Activated CD4-positive, alpha-beta T cell treated with anti-CD3 and anti-CD28 coated beads, Interleukin-2, amount 10 ng/mL, durations not matched to agents 24 days and 14 days (primary cell): ENCODE measurements around the gene UTP14A. TPM values are rescaled to one million over a fixed set of nuclear protein-coding genes. Genes with fewer than 3 reads are reported as not detected.
"Not testable (repeated sequence)": the region's sequence is repeated elsewhere in the genome, so short reads cannot be mapped to it uniquely, and the experiment has no call there.

Experiments
- DNase-seq: peaks from one replicate; pipeline ENCODE4 v3.0.0; 2022
- H3K27ac Mint-ChIP-seq: one replicate; pipeline ENCODE4 v1.8.0; 2022; ENCODE audit warnings: mild to moderate bottlenecking, mixed read lengths
- H3K27me3 Mint-ChIP-seq: one replicate; pipeline ENCODE4 v1.8.0; 2022; ENCODE audit warnings: mixed read lengths
- H3K36me3 Mint-ChIP-seq: one replicate; pipeline ENCODE4 v1.8.0; 2022; ENCODE audit warnings: low read depth, mild to moderate bottlenecking, mixed read lengths
- H3K4me1 Mint-ChIP-seq: one replicate; pipeline ENCODE4 v1.8.0; 2021; ENCODE audit warnings: mixed read lengths
- H3K4me3 Mint-ChIP-seq: one replicate; pipeline ENCODE4 v1.8.0; 2022; ENCODE audit warnings: mild to moderate bottlenecking, moderate library complexity, mixed read lengths
- H3K9me3 Mint-ChIP-seq: one replicate; pipeline ENCODE4 v1.8.0; 2021; ENCODE audit warnings: mixed read lengths
- intact Hi-C: fragments of 100-400 bp; cut with micrococcal nuclease; formaldehyde crosslinking; loops from one replicate; pipeline ENCODE4 v1.15.1; 2023
- total RNA-seq: library from RNA; stranded (reverse); gene quantifications from 2 replicates; pipeline ENCODE4 v1.2.3, GENCODE V29; 2022

UTP14A gene, protein sequence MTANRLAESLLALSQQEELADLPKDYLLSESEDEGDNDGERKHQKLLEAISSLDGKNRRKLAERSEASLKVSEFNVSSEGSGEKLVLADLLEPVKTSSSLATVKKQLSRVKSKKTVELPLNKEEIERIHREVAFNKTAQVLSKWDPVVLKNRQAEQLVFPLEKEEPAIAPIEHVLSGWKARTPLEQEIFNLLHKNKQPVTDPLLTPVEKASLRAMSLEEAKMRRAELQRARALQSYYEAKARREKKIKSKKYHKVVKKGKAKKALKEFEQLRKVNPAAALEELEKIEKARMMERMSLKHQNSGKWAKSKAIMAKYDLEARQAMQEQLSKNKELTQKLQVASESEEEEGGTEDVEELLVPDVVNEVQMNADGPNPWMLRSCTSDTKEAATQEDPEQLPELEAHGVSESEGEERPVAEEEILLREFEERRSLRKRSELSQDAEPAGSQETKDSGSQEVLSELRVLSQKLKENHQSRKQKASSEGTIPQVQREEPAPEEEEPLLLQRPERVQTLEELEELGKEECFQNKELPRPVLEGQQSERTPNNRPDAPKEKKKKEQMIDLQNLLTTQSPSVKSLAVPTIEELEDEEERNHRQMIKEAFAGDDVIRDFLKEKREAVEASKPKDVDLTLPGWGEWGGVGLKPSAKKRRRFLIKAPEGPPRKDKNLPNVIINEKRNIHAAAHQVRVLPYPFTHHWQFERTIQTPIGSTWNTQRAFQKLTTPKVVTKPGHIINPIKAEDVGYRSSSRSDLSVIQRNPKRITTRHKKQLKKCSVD
- 57.9 and 58.1 TPM in 2 replicates for total RNA-seq

DNA sequence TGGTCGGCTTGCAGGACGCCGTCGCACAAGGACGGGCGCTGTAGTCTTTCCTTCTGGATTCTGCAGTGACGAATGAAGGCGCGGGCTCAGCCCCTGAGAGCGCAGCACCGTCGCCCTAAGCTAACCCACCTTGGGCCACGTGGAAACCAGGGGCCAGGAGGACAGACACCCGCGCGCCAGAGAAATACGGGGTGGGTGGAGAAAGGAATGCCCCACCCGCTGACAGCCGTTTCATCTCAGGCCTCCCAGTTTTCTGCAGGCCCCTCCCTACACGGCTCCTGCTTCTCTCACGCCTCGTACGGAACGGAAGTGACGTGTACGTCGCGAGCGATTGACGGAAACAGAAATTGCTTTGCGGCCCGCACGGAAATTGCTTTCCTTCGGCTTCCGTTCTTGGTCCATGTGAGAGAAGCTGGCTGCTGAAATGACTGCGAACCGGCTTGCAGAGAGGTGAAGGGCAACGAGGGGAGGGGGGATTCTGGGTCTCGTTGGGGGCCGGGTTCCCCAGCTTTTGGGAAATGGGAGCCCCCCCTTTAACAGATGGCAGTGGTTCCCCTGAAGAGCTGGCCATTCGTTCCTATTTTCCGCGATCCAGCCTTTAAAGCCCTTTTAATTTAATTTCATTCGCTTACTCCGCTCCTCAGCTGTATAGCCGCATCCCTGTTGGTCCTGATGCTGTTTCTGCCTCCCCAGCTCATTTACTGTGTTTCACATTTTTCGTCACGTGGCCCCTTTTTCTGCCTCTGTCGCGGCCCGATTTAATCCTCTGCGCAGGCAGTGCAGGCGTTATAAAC is at the start of gene UTP14A:
TSS of gene UTP14A (plus strand) at position 378 of the 794 bp plus-strand sequence. CDS start at position 425, 47 bp downstream.
- DNase-seq, result peak; percentile 95
- intact Hi-C loops, result loop anchor here (2.0 to 10.0 kb wide), 4 partner anchors 63 to 299 kb away; partner anchors contain the start of gene ZDHHC9
- no peaks in the 10 kb centered on the region for H3K9me3 Mint-ChIP-seq
- peak within 1 kb of the TSS; percentile 95 for H3K27ac Mint-ChIP-seq
- H3K4me3 Mint-ChIP-seq, result peak within 1 kb of the TSS; percentile 90
- no peaks in the 10 kb centered on the region for H3K27me3 Mint-ChIP-seq
- H3K4me1 Mint-ChIP-seq, result peaks cover 11% of the 10 kb centered on the region
- peaks cover 20% of the 10 kb centered on the region for H3K36me3 Mint-ChIP-seq

DNA sequence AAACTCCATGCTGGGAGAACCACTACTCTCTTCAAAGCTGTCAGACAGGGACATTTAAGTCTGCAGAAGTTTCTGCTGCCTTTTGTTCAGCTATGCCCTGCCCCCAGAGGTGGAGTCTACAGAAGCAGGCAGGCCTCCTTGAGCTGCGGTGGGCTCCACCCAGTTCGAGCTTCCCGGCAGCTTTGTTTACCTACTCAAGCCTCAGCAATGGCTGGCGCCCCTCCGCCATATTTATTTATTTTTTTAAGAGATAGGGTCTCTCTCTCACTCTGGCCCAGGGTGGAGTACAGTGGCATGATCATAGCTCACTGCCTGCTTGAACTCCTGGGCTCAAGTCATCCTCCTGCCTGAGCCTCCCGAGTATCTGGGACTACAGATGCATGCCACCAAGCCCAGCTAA is 46.8 kb upstream of the UTP14A start:
- H3K9me3 Mint-ChIP-seq, DNase-seq, H3K36me3 Mint-ChIP-seq, H3K4me3 Mint-ChIP-seq, H3K27me3 Mint-ChIP-seq, H3K4me1 Mint-ChIP-seq, H3K27ac Mint-ChIP-seq, intact Hi-C loops: not testable (repeated sequence)

DNA sequence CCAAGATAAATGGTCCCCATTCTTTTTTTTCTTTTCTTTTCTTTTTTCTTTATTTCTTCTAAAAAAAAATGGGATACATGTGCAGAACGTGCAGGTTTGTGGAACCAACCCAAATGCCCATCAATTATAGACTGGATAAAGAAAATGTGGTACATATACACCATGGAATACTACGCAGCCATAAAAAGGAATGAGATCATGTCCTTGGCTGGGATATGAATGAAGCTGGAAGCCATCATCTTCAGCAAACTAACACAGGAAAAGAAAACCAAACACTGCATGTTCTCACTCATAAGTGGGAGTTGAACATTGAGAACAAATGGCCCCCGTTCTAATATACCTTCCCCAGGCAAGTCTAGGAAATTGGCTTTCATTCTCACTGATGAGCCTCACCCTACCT is 39.6 kb upstream of the UTP14A start:
- intact Hi-C loops, H3K4me3 Mint-ChIP-seq, H3K27ac Mint-ChIP-seq, H3K36me3 Mint-ChIP-seq, H3K9me3 Mint-ChIP-seq, H3K4me1 Mint-ChIP-seq, DNase-seq: not testable (repeated sequence)
- peaks cover 11% of the 10 kb centered on the region for H3K27me3 Mint-ChIP-seq

DNA sequence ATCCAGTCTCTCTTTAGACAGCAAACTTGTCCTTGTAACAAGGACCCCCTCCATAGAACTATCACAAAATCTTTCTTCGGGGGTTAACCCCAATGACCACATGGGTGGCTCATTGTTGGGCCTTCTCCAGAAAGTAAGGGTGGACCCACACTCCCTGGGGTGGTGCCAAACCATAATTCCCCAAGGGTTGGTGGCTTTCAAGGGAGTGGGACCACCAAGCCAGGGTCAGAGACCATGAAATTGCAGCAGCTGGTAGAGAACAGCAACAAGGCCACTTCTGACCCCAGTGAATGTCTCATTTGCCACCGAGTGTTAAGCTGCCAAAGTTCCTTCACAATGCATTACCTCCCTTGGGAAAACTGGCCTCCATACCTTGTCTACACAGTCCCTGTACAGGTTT is 33.4 kb upstream of the UTP14A start:
- intact Hi-C loops, result no loop called here
- Mint-ChIP-seq H3K36me3 (no peaks in the 10 kb centered on the region), H3K27ac (no peak overlapping the region), H3K4me3 (no peak overlapping the region), H3K9me3 (no peaks in the 10 kb centered on the region), H3K4me1 (no peaks in the 10 kb centered on the region), H3K27me3 (peaks cover 3% of the 10 kb centered on the region)
- no peak for DNase-seq

DNA sequence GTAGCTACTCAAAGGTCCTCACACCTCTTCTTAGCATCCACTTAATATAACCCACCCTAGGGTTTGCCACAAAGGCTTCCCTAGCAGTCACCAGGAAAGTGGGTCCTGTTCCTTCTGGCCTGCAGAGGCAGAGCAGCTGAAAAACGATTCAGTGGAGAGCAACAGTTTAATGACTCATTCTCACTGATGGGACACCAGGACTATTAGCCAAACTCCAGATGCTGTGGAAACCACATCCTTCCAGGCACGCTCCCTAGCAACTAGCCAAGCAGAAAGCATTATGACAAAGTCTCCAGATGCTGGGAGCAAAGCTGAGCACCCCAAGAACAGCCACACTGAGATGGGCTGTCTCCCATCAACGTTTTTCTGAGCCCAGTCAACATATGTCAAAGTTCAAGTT is 30.3 kb upstream of the UTP14A start:
- Mint-ChIP-seq H3K27me3 (no peaks in the 10 kb centered on the region), H3K9me3 (no peaks in the 10 kb centered on the region), H3K27ac (no peak overlapping the region), H3K36me3 (no peaks in the 10 kb centered on the region), H3K4me3 (no peak overlapping the region), H3K4me1 (no peaks in the 10 kb centered on the region)
- DNase-seq, result no peak
- intact Hi-C loops, result no loop called here

DNA sequence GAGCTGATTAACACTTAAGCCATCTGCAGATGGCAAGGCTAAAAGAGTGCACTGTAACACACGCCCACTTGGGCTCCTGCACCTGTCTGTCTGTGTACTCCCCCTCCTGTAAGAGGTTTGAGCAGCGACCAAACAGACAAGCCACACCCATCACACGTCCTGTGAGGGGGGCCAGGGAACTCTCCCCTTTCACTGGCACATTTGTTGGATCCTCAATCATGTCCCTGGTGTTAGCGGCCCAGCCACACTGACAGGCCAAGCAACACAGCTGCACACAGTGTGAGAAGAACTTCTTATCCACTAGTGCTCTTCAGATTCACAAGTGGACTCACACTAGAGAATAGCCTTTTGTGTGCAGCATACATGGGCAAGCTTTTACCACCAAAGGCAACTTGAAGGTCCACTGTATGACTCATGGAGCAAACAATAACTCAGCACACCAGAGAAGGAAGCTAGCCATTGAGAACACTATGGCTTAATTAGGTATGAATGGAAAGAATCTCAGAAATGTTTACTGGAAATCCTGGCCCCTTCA is 29.1 kb upstream of the UTP14A start:
- H3K4me3 Mint-ChIP-seq, result no peak overlapping the region
- H3K36me3 Mint-ChIP-seq, result no peaks in the 10 kb centered on the region
- no peaks in the 10 kb centered on the region for H3K4me1 Mint-ChIP-seq
- no peaks in the 10 kb centered on the region for H3K27me3 Mint-ChIP-seq
- H3K27ac Mint-ChIP-seq, result no peak overlapping the region
- intact Hi-C loops, result no loop called here
- no peaks in the 10 kb centered on the region for H3K9me3 Mint-ChIP-seq
- DNase-seq, result no peak

DNA sequence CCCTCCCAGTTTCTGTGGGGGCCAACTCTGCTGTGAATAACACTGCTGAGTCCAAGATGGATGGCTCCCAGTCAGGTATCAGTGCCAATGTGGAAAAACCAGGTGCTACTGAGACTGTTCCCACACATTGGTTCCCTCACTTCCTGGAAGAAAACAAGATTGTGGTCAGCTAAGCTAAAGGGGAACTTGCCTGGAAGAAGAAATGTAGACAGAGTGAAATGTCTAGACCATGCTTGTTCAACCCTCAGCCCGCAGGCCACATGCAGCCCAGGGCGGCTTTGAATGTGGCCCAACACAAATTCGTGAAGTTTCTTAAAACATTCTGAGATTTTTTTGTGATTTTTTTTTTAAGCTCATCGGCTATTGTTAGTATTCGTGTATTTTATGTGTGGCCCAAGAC is 28.6 kb upstream of the UTP14A start:
- Mint-ChIP-seq H3K4me3 (no peak overlapping the region), H3K9me3 (no peaks in the 10 kb centered on the region), H3K4me1 (no peaks in the 10 kb centered on the region), H3K27ac (no peak overlapping the region), H3K36me3 (no peaks in the 10 kb centered on the region), H3K27me3 (peaks cover 2% of the 10 kb centered on the region)
- intact Hi-C loops, result no loop called here
- DNase-seq, result no peak

DNA sequence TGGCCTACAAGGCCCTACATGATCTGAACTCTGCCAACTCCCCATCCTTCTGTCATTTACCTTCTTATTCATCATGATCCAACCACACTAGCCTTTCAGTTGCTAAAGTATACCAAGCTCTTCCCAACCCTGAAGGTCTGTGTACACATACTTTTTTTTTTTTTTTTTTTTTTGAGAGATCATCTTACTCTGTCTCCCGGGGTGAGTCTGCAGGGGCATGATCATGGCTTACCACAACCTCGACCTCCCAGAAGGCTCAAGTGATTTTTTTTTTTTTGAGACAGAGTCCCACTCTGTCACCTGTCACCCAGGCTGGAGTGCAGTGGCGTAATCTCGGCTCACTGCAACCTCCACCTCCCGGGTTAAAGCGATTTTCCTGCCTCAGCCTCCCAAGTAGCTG is 5.9 kb upstream of the UTP14A start:
- intact Hi-C loops, result loop anchor here (10.0 kb wide), 1 partner anchor 265 kb away; no protein-coding TSS in a partner anchor
- Mint-ChIP-seq H3K27me3 (no peaks in the 10 kb centered on the region), H3K36me3 (no peaks in the 10 kb centered on the region), H3K9me3 (no peaks in the 10 kb centered on the region), H3K27ac (no peak overlapping the region), H3K4me1 (peaks cover 5% of the 10 kb centered on the region), H3K4me3 (no peak overlapping the region)
- no peak for DNase-seq

DNA sequence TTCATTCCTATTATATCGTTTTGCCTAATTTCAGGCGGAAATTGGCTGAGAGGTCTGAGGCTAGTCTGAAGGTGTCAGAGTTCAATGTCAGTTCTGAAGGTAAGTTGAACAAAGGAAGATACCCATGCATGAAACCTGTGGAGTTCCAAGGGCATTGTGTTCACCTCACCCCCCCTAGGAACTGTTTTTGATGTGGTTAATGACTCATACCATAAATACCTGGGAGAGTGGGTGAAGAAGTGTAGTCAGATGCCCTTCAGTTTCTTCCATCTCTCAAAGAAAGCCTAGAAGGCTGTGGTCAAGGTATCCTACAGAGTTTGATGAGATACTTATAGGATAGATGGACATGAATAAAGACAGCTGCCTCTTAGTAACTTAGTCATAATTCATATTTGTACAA is 2.7 kb downstream of the UTP14A start:
- no peak overlapping the region for H3K4me3 Mint-ChIP-seq
- H3K27ac Mint-ChIP-seq, result peak overlapping the region; percentile 18
- no peaks in the 10 kb centered on the region for H3K27me3 Mint-ChIP-seq
- no peak for DNase-seq
- intact Hi-C loops, result loop anchor here (5.0 to 10.0 kb wide), 3 partner anchors 126 to 301 kb away; no protein-coding TSS in a partner anchor
- H3K9me3 Mint-ChIP-seq, result no peaks in the 10 kb centered on the region
- peaks cover 10% of the 10 kb centered on the region for H3K4me1 Mint-ChIP-seq
- H3K36me3 Mint-ChIP-seq, result peaks cover 30% of the 10 kb centered on the region

DNA sequence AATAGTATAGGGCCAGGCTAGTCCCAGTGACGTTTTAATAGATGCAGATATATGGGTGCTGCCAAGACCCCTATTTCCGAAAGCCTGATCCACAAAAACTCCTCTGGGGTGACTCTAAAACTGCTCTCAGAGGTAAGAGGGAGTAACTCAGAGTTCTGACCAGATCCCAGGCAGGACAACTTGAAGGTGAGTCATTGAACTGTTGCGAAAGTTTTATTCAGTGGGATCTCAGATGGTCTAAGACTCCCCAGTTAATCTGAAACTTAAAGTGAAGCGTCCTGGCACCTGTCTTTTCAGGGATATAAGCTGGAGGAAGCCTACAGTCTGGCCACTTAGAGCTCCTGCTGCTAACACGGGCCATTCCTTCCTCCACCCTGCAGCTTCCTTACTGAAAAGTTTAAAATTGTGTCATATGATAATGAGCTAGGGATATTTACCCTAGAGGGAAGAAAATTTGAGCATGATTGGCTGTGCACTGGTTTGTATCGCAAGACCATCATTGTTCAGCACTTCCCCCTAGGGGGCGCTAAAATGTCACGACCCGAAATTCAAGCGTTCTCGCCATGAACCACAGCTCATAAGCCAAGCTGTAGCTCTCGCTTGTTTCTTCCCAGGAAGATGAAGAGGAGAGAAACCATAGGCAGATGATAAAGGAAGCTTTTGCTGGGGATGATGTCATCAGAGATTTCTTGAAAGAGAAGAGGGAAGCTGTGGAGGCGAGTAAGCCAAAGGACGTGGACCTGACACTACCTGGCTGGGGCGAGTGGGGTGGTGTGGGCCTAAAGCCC is 19.5 kb downstream of the UTP14A start:
- peaks cover 46% of the 10 kb centered on the region for H3K36me3 Mint-ChIP-seq
- no peaks in the 10 kb centered on the region for H3K9me3 Mint-ChIP-seq
- DNase-seq, result peak; percentile 90
- peaks cover 5% of the 10 kb centered on the region for H3K4me1 Mint-ChIP-seq
- intact Hi-C loops, result loop anchor here (1.0 to 10.0 kb wide), 3 partner anchors 103 to 269 kb away; no protein-coding TSS in a partner anchor
- H3K27me3 Mint-ChIP-seq, result no peaks in the 10 kb centered on the region
- no peak overlapping the region for H3K27ac Mint-ChIP-seq
- H3K4me3 Mint-ChIP-seq, result no peak overlapping the region

DNA sequence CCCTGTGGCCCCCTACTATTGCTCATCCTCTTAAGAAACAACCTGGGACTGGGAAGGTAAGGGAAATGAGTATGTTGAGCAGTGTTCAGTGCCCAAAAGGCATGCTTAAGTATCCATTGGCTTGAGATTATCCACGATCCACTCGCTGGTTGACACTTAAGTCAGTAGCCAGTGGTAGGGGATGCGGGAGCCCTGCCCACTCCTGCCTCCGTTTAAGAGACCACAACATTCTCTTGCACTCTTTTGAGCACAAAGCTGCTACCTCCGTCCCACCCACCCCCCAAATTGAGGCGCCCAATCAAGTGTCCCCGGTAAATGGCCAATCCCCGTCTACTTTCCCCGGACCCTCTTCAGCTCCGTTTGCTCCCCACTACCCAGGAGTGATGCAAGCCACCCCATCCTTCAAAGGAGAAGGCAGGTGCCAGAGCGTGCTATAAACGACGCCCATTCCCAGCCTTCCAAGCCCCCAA is 25.0 kb downstream of the UTP14A start:
- no peak for DNase-seq
- H3K4me3 Mint-ChIP-seq, result peak overlapping the region; percentile 79
- peaks cover 15% of the 10 kb centered on the region for H3K27me3 Mint-ChIP-seq
- peak overlapping the region; percentile 71 for H3K27ac Mint-ChIP-seq
- peaks cover 4% of the 10 kb centered on the region for H3K4me1 Mint-ChIP-seq
- peaks cover 16% of the 10 kb centered on the region for H3K36me3 Mint-ChIP-seq
- intact Hi-C loops, result no loop called here
- H3K9me3 Mint-ChIP-seq, result no peaks in the 10 kb centered on the region

DNA sequence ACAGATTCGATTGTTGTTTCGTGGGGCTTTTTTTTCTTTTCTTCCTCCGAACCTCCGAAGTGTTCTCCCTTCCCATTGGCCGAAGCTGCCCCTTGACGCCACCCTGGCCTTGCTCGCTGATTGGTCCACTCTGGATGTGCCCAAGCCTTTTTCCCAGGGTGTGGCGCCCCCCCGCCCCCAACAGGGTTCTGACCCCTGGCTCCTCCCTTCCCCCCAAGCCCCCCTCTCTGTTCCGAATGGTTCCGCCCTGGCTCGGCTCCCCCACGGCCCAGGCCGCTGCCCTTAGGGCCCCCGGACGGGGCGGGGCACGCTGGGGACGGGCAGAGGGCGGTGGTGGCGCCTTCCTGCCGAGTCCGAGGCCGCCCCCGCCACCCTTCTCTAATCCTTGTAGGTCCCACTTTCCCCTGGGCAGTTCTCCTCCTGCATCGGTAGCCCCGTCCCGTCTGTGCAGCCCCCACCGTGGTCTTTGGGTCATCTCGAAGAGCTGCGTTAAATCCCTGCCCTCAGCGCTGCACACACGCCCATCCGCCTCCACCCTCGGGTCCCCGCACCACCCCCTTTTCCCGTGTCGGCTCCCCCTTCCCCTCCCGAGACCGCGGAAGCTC is 25.5 kb downstream of the UTP14A start:
- peak overlapping the region; percentile 71 for H3K27ac Mint-ChIP-seq
- H3K36me3 Mint-ChIP-seq, result peaks cover 13% of the 10 kb centered on the region
- peaks cover 4% of the 10 kb centered on the region for H3K4me1 Mint-ChIP-seq
- peaks cover 15% of the 10 kb centered on the region for H3K27me3 Mint-ChIP-seq
- intact Hi-C loops, result loop anchor here (1.0 to 2.0 kb wide), 3 partner anchors 21 to 129 kb away; partner anchors contain the start of gene BCORL1
- H3K4me3 Mint-ChIP-seq, result peak overlapping the region; percentile 79
- H3K9me3 Mint-ChIP-seq, result no peaks in the 10 kb centered on the region
- peak; percentile 90 for DNase-seq
